Tibial nerve (tissue), 4 donors: Measurements from ENCODE around the gene DIP2A. TPM values are rescaled to one million over a fixed set of nuclear protein-coding genes. Genes with fewer than 3 reads are reported as not detected.

ENCODE experiments used
- DNase-seq, 2 donors: peaks; one replicate each; pipeline ENCODE4 v3.0.0-alpha.2; 2019; ENCODE audit warnings: low spot score in 2 of 2
- H3K27ac ChIP-seq, 4 donors: fragments of 200-600 bp; sonication (generic) in 3 of 4; one replicate each; pipeline ENCODE4 v1.5.1; 2017 to 2019; ENCODE audit warnings: mild to moderate bottlenecking in 1 of 4
- H3K27me3 ChIP-seq, 2 donors: fragments of 200-600 bp; sonication (generic) in 1 of 2; one replicate each; pipeline versions ENCODE4 v1.5.1 to v1.6.0; 2017 to 2019
- H3K36me3 ChIP-seq, 3 donors: fragments of 200-600 bp; sonication (generic); one replicate each; pipeline ENCODE4 v1.5.1; 2018 to 2019
- H3K4me1 ChIP-seq, 4 donors: fragments of 200-600 bp; sonication (generic) in 3 of 4; one replicate each; pipeline ENCODE4 v1.5.1; 2017 to 2019
- H3K4me3 ChIP-seq, 4 donors: fragments of 200-600 bp; sonication (generic) in 3 of 4; one replicate each; pipeline ENCODE4 v1.5.1; 2017 to 2019; ENCODE audit warnings: mild to moderate bottlenecking in 1 of 4, moderate library complexity in 1 of 4
- H3K9me3 ChIP-seq, 4 donors: fragments of 200-600 bp; sonication (generic) in 3 of 4; one replicate each; pipeline ENCODE4 v1.5.1; 2017 to 2019
- EP300 ChIP-seq, 2 donors: sonication (generic); formaldehyde crosslinking; IDR thresholded peaks; one replicate each; pipeline ENCODE4 v1.6.1; 2017; ENCODE audit warnings: antibody characterized with exemption in 2 of 2, mild to moderate bottlenecking in 1 of 2
- POLR2A ChIP-seq, 2 donors: fragments of 450-650 bp; IDR thresholded peaks; one replicate each; pipeline ENCODE4 v1.6.1; 2017; ENCODE audit warnings: antibody characterized with exemption in 2 of 2, mild to moderate bottlenecking in 2 of 2, moderate library complexity in 2 of 2
- WGBS, 2 donors: methylation state at CpG; one replicate each; pipeline ENCODE4 v1.1.5; 2018; 5-methylcytosine and 5-hydroxymethylcytosine counted together
- total RNA-seq, 4 donors: library from RNA; depleted of rRNA; stranded (reverse); fragments of >200 nt; gene quantifications; one replicate each; pipeline ENCODE4 v1.1.0, GENCODE V29; 2016
- TF ChIP-seq, protein P1 (sequence below), 5 experiments: fragments of 200-600 bp in 3 of 5; fragments of 450-650 bp in 2 of 5; sonication (generic) in 3 of 5; IDR thresholded peaks; one replicate each; pipeline ENCODE4 v1.5.1; 2016 to 2019; ENCODE audit warnings: antibody characterized with exemption in 5 of 5, mild to moderate bottlenecking in 3 of 5, moderate library complexity in 2 of 5

Gene DIP2A
- total RNA-seq, 4 donors from 2014 or later, result 55.5 to 67.2 (median 59.8) TPM

DNA sequence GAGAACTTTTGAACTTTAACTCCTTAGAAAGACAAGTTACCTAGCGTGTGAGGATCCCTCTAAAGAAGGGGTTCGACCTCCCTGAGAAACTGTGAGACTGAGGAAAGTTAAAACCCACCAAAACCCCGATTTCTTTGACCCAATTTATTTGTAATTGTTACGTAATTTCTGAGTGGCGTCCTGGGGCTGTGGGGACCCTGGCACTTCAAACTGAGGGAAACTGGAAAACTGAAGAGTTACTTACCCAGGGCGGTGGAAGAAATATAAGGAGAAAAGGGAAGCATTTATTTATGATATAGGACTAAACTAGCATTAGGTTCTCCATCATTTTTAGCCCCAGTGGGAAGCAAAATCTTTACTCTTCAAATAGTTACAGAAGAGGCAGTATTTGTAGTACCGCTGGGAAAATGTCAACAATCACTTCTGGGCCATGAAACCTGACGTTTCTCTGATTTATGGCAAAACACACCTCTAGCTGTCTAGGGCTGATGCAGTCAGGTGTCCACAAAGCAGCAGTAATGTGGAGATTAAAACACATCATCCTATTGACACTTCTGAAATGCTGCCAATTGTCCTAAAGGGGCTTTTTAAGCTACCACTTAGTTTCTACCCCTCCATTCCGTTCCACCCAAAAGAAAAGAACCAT is 145.8 kb downstream of the DIP2A start:
- no peak for DNase-seq
- Histone ChIP-seq H3K4me3 (peak overlapping the region; percentile 38 to 54 (median 44)), H3K27me3 (no peaks in the 10 kb centered on the region), H3K36me3 (peaks cover 0 to 8% (median 0%) of the 10 kb centered on the region in 3 donors), H3K27ac (peak overlapping the region; percentile 35 to 93 (median 75)), H3K4me1 (peaks cover 0 to 56% (median 26%) of the 10 kb centered on the region in 4 donors), H3K9me3 (no peaks in the 10 kb centered on the region)
- TF ChIP-seq, protein P1, sequence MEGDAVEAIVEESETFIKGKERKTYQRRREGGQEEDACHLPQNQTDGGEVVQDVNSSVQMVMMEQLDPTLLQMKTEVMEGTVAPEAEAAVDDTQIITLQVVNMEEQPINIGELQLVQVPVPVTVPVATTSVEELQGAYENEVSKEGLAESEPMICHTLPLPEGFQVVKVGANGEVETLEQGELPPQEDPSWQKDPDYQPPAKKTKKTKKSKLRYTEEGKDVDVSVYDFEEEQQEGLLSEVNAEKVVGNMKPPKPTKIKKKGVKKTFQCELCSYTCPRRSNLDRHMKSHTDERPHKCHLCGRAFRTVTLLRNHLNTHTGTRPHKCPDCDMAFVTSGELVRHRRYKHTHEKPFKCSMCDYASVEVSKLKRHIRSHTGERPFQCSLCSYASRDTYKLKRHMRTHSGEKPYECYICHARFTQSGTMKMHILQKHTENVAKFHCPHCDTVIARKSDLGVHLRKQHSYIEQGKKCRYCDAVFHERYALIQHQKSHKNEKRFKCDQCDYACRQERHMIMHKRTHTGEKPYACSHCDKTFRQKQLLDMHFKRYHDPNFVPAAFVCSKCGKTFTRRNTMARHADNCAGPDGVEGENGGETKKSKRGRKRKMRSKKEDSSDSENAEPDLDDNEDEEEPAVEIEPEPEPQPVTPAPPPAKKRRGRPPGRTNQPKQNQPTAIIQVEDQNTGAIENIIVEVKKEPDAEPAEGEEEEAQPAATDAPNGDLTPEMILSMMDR (IDR thresholded peaks at IDR 0.05), result no peak
- no peak for TF ChIP-seq EP300 (IDR thresholded peaks at IDR 0.05)
- TF ChIP-seq POLR2A (IDR thresholded peaks at IDR 0.05), result no peak
- 41 to 42% methylated on average over 9 of the region's 9 CpGs for WGBS, 2 donors

DNA sequence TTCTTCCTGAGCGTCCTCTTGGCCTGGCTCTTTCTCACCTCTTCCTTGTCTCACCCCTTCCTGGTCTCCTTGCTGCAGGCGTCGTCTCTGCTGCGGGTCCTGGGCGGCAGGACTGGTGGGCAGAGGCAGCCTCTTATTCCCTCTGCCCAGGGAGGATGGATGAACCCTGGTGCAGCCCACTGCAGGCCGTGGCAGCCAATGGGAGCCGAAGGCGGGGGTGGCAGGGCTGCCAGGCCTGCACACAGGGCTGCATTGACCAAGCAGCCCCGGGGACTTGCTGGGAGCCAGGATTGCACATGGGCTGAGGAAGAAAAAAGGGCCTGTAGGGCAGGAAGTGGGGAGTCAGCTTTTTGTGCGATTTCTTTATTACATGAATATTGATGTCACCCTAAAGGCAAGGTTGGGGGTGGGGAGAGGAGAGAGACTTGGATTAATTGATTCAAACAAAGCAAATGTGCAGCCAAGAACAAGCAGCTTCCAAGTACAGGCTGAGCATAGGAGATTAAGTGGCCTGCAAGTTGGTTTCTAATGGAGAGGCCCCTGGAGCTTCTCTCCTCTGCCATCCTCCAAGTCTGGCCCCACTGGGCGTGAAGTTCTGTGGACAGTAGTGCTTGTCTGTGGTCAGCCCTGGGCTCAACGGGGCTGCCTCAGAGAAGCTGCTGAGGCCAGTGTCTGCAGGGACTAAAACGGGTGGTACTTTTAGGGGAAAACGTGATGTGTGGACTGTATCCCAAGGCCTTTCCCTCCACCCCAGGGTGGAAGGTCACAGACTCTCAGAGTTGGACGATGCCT is 146.5 kb downstream of the DIP2A start, which contains the start of gene S100B:
S100B (minus strand) TSS at position 108 of the 792 bp plus-strand sequence. CDS start 2,667 bp downstream, outside the sequence.
- WGBS, 2 donors, result 36 to 42% methylated on average over 14 to 15 of the region's 15 CpGs
- DNase-seq, result peak in 1 of 2 donors; percentile 56
- TF ChIP-seq, protein P1 (IDR thresholded peaks at IDR 0.05), result no peak
- TF ChIP-seq EP300 (IDR thresholded peaks at IDR 0.05) (peak; percentile 54 to 97), POLR2A (IDR thresholded peaks at IDR 0.05) (peak; percentile 79 to 81)
- Histone ChIP-seq H3K9me3 (no peaks in the 10 kb centered on the region), H3K36me3 (peaks cover 0 to 8% (median 0%) of the 10 kb centered on the region in 3 donors), H3K27ac (peak within 1 kb of the TSS; percentile 68 to 93 (median 76)), H3K4me3 (peak within 1 kb of the TSS; percentile 38 to 54 (median 44)), H3K4me1 (peaks cover 0 to 54% (median 27%) of the 10 kb centered on the region in 4 donors), H3K27me3 (no peaks in the 10 kb centered on the region)

DNA sequence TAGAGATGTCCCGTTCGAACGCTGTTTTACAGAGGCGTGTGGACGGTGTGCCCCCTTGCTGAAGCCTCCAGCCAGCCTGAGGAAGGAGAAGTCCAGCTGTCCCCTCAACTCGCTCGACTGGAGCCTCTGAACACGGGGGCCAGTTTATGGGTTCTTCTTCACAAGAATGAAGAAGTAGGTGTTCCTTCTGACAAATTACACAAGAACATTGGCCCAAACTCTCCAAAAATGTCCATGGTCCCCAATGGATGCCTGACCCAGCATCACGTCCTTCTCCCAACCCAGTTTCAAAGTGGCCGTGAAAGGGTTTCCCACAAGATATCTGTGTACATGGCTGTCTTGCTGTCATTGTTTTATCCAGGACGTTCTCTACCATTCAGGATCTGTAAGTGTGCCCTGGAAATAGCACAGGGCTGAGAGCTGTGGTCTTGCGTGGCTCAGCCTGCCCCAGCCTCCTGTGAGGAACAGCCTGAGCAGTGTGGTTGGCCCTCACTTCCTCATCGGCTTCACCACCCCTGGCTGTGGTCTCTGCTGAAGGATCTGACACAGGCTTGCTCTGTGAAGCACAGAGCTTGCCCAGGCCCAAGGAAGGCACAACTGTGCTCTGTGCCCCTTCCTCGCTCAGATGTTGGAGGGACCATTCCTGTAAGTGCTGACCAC is 147.2 kb downstream of the DIP2A start:
- Histone ChIP-seq H3K9me3 (peaks cover 0 to 5% (median 2%) of the 10 kb centered on the region in 4 donors), H3K4me3 (no peak overlapping the region), H3K27ac (peak overlapping the region; percentile 68 to 93 (median 76)), H3K36me3 (peaks cover 0 to 8% (median 0%) of the 10 kb centered on the region in 3 donors), H3K27me3 (no peaks in the 10 kb centered on the region), H3K4me1 (peaks cover 0 to 49% (median 27%) of the 10 kb centered on the region in 4 donors)
- no peak for TF ChIP-seq EP300 (IDR thresholded peaks at IDR 0.05)
- TF ChIP-seq POLR2A (IDR thresholded peaks at IDR 0.05), result no peak
- TF ChIP-seq, protein P1 (IDR thresholded peaks at IDR 0.05), result no peak
- no peak for DNase-seq
- WGBS, 2 donors, result 32 to 47% methylated on average over 13 to 14 of the region's 14 CpGs

DNA sequence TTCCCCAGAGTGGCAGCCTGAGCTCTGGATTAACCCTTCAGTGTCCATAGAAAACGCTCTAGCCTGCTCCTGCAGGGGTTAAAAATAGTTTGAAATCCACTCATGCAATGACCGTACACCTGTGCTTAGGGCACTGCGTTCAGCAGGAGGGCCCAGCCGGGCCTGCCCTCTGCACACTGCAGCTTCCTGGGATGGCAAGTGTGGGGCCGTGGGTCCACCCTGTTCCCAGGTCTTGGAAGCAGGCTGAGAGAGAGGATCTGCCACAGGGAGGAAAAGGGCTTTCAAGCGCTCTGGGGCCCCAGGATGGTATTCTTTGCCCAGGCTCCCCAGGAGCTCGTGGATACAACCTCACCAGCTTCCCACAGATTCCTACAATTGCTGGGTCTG is 147.7 kb downstream of the DIP2A start:
- no peaks in the 10 kb centered on the region for H3K27me3 ChIP-seq
- H3K4me1 ChIP-seq, result peaks cover 0 to 44% (median 27%) of the 10 kb centered on the region in 4 donors
- no peak for DNase-seq
- H3K4me3 ChIP-seq, result no peak overlapping the region
- WGBS, 2 donors, result 47 to 69% methylated on average over 3 to 7 of the region's 7 CpGs
- peak overlapping the region; percentile 68 to 93 (median 76) for H3K27ac ChIP-seq
- peaks cover 0 to 6% (median 2%) of the 10 kb centered on the region in 4 donors for H3K9me3 ChIP-seq
- TF ChIP-seq, protein P1 (IDR thresholded peaks at IDR 0.05), result no peak
- peaks cover 0 to 3% (median 0%) of the 10 kb centered on the region in 3 donors for H3K36me3 ChIP-seq
